ENCODE measurements around the gene ATP6V1F.

Gene ATP6V1F

DNA sequence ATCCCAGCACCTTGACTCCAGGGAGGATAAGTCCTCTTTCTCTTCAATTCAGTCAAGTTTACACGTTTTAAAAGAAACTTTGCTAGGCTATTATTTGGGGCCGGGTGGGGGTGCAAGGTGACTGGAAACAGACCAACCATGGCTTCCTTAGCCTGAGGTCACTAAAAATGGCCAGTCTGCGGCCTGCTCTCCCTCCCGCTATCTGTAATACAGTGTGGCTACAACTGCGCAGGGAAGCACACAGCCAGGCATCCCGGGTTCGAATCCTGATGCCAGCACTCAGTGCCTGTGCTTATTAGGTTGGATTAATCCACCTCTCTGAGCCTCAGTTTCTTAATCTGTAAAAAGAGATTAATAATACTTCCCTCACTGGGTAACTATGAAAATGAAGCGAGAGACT lies 19.5 kb downstream of the ATP6V1F start:
- no peak for DNase-seq (ENCODE audit: low read depth in 1 of 2, low spot score in 1 of 2)

DNA sequence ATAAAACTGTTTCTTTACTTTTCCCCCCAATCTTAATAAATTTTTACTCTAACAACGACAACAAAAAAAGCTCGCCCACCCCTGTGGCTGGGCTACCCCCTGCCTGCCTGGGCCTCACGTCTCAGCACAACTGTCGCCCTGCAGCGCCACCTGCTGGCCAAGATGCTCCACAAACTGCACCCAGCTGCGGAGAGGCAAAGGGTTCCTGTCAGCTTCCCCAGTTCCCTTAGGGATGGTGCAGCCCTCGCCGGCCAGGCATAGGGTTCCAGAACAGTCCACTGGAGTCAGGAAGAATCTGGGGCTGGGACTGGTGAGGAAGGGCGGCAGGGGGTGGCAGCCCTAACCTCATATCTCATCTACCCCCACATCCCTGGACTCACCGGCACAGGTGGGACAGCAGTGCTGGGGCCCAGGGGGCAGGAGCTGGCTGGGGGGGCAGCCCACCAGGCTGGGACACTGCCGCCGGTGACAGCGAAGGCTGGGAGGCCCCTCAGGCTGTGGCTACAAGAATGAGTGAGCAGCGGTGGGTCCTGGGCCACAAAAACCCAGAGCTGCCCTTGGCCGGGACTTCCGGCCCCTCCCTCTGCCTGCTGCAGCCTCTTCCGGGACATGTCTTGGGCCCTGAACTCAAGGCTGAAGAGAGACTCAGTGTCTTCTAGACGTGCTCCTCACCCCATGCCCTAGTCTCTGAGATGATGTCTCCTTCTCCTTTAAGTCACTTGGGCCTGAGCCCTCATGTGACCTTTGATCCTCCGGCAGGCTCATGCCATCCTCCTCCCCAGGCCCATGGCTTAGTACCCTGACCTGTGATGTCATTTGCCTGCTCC lies 21.2 kb downstream of the ATP6V1F start:
- DNase-seq (ENCODE audit: low read depth in 1 of 2, low spot score in 1 of 2) = peak; percentile 65 to 81

DNA sequence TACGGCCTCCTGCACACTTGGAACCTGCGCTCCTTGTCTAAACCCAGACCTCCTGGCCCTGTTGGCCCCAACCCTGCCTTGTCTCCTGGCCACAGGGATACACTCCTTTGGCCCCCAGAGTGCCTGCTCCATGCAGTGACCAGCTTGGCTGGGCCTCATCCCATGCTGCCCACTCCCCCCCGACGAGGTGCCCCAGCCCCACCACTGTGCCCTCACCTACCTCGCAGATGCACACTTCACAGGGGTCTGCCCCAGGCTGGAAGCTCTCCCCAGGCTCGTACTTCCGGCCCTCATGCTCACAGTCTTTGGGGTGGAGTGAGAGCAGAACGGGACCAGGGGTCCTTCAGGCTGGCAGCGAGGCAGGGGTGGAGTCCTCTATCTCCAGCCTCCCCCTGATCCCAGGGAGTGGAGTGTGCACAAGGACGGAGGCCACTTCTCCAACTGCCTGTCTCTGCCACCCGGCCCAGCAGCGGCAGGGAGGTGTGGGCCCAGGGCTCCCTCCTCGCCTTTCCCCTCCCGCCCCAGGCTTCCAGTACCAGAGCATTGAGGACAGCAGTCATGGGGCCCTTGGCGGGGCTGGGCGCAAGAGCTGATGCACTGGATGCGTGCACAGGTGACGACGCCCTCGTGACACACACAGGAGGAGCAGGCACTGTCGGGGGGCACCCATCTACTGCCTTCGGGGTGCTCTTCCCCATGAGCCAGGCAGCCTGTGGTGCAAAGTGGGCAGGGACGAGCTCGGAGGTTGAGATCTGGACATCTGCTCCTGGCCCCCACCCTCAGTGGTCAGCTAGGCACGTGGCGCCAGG lies 22.1 kb downstream of the ATP6V1F start:
- DNase-seq (ENCODE audit: low read depth in 1 of 2, low spot score in 1 of 2) = no peak

DNA sequence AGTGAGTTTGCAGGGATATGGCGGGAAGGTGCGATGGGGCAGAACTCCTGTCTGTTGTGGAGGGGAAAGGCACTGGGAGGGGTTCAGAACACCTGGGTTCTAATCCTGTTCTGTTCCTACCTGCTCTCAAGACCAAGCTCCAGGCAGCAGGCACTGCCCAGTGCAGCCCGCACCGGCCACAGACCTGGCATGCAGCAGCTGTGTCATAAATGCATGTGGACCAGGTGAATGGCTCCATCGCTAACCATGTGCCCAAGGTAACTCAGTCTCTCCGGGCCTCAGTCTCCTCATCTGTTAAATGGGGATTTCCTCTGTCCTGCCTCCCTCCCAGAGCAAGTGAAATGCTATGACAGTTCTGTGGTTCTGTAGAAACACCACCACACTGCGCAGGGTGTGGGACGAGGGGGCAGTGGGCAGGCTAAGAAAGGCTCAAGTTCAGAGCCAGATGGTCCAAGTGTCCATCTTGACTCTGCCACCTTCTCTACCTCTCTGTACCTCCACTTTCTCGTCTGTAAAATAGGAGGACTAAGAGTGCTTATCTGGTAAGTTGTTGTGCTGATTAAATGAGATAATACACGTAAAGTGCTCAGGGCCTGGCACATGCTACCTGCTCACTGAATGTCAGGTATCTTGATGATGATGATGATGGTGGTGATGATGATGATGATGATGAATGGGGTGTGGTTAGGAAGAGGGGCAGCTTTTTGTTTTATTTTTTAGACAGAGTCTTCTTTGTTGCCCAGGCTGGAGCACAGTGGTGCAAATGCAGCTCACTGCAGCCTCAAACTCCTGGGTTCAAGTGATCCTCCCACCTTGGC lies 22.9 kb downstream of the ATP6V1F start:
- DNase-seq (ENCODE audit: low read depth in 1 of 2, low spot score in 1 of 2) = no peak

DNA sequence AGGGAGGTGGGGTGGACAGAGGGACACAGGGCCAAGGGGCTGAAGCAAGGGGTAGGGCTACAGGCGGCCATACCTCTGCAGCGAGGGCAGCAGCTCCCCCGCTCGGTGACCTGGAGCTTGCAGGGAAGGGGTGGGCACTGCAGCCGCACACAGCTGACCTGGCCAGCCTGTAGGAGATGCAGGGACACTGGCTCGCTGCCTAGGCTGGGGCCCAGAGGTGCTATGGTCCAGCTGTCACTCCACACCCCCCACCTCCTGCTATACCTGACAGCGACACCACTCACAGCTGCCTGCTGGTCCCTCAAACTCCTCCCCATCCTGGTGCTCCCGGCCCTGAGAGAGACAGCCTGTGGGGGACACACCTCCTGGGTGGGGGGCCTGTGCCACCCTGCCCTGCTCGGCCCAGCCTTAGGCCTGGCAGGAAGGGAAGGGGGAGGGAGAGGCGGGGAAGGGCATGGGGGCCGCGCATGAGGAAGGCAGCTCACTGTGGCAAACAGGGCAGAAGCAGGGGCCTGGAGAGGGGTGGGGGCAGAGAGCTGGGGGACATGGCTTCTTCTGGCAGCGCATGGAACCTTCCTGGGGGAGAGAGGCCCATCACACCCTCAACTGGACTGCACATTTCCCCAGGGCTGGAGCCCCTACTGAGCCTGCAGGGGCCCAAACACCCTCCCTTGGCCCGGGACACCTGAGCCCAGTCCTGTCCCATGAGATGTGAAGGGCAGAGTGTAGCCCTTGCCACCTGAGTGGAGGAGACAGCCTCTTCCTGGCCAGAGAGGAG lies 23.9 kb downstream of the ATP6V1F start:
- no peak for DNase-seq (ENCODE audit: low read depth in 1 of 2, low spot score in 1 of 2)

DNA sequence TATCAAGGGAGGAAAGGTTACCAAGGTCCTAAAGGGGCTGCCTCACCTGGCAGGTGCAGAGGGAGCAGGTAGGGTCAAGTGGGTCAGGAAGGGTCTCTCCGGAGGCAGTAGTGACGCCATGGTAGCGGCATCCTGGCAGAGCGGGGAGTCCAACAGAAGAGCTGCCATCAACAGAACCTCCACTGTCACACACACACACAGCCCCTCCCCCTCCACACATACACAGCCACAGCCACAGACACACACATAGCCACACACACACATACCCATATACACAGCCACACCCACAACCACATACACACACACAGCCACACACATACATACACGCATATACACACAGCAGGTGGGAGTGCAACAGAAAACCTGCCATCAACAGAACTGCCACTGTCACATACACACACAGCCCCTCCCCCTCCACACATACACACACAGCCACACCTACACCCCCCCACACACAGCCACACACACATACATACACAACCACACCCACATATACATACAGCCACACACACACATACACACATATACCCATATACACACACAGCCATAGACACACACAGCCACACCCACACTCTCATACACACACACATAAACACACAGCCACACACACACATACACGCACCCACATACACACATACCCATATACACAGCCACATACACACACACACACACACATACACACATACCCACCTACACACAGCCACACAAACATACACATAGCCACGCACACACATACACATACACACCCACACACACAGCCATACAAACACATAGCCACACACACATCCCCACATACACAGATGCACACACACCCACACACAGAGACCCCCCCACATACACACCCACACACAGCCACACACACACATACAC lies 24.7 kb downstream of the ATP6V1F start:
- no peak for DNase-seq (ENCODE audit: low read depth in 1 of 2, low spot score in 1 of 2)

DNA sequence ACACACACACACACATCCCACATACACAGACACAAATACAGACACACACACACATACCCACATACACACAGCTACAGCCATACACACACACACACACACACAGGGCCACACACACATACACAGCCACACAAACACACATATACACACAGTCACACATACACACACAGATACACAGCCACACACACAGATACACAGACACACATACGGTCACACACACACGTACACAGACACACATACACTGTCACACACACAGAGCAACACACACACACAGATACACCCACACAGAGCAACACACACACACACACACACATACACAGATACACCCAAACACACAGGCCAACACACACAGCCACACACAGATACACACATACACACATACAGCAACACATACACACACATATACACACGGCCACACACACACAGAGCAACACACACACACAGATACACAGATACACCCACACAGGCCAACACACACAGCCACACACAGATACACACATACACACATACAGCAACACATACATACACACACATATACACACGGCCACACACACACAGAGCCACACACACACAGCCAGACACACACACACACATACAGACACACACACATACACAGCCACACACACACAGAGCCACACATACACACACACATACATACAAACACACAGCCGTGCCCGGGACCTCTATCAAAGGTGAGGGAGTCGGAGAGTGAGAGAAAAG lies 25.5 kb downstream of the ATP6V1F start:
- no peak for DNase-seq (ENCODE audit: low read depth in 1 of 2, low spot score in 1 of 2)

DNA sequence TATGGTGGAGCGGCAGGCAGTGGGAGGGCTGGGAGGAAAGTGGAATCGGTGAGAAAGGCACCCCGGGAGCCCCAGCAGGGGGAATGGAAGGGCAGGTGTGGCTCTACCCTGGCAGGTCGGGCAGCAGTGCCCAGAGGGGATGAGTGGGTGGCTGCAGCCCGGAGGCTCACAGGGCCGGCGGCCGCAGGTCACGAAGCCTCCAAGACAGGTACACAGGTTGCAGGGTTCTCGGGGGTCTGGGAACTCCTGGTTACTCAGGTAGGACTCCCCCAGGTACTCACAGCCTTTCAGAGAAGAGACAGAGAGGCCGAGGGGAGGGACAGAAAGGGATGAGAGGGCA lies 26.1 kb downstream of the ATP6V1F start:
- DNase-seq (ENCODE audit: low read depth in 1 of 2, low spot score in 1 of 2) = no peak

DNA sequence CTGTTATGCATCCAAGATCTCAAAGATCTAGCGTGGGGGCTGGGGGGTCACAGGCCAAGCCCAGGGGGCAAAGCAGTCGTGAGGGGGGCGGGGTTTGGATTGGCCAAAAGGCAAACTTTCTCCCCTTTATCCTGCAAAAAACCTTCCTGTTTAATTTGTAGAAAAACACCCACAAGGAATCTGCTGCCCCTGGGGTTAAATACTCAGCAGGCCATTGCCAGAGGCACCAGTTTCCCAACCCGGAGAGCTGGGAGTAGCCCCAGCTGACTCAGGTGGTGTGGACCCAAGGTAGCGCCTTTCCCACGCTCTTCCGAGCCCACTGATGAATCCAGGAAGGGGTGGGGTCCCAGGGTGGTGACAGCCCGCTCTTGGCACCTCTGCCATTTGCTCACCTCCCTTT lies 26.5 kb downstream of the ATP6V1F start:
- no peak for DNase-seq (ENCODE audit: low read depth in 1 of 2, low spot score in 1 of 2)

DNA sequence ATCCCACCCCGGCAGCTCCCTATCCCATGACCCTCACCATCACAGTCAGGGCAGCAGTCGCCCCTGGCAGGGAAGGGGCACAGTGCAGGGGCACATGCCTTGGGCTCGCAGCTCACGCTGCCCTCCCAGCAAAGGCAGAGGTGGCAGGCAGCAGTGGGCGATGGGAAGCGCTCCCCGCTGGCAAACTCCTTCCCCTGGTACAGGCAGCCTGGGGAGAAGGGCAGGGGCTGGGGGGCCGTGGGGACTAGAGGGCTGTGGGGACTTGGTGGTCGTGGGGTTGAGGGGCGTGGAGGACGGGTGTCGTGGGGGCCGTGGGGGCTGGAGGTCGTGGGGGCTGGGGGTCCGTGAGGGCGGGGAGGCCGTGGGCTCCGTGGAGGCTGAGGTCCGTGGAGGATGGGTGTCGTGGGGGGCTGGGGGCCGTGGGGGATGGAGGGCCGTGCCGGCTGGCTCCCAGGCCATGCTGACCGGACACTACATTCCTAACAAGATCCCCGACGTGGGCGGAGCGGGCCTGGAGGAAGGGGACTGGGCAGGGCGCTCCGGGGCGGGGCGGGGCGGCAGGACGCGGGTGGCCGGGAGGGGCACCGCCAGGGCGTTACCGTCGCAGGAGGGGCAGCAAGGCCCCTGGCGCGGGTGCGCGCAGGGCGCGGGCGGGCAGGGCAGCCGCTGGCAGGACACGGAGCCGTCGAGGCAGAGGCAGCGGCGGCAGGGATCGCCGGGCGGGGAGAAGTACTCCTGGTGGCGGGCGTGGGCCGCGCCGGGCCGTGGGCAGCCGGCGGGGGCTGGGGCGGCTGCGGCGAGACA lies 27.9 kb downstream of the ATP6V1F start:
- no peak for DNase-seq (ENCODE audit: low read depth in 1 of 2, low spot score in 1 of 2)

DNA sequence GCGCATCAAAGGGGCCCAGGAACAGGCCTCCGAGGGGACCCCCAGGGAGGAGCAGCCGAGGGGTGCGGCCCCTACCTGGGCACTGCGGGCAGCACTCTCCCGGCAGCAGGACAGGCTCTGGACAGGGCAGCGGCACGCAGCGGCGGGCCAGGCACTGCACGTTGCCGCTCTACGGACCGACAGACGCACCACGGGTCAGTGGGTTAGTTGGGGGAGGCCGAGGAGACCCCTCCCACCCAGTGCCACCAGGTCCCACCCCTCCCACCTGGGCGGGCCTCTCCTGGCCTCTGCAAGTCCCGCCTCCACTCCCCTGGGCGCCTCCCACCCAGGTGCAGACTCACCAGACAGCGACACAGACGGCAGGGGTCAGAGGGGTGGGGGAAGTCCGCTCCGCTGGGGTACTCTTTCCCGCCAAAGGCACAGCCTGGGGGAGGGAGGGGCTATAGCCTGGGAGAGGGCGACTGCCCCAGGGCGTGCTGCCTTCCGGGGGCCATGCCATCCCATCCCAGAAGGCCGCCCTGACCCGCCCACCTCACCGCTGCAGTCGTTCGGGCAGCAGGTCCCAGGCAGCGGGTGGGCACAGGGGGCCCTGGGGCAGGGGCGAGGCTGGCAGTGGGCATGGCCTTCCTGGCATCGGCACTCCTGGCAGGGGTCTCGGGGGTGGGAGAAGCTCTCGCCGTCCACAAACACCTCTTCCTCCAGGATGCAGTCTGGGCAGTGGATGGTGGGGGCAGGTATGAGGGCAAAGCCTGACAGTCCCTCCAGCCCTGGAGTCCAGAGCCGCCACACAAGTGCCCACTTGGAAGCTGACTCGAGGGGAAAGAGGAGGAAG lies 28.7 kb downstream of the ATP6V1F start:
- no peak for DNase-seq (ENCODE audit: low read depth in 1 of 2, low spot score in 1 of 2)

DNA sequence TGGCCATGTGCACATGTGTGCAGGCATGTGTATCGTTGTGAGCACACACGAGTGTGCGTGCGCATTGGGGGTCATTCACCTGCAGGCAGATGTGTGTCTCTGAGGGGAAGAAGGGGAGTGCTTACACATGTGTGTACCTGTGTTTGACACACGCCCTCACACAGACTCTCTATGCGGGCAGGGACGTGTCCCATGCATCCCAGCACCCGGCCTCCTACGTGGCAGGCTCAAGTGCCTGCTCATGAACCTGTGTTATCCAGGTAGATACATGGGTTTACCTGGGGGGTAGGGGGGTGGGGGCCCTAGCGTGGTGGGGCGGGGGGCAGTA lies 29.2 kb downstream of the ATP6V1F start:
- no peak for DNase-seq (ENCODE audit: low read depth in 1 of 2, low spot score in 1 of 2)

DNA sequence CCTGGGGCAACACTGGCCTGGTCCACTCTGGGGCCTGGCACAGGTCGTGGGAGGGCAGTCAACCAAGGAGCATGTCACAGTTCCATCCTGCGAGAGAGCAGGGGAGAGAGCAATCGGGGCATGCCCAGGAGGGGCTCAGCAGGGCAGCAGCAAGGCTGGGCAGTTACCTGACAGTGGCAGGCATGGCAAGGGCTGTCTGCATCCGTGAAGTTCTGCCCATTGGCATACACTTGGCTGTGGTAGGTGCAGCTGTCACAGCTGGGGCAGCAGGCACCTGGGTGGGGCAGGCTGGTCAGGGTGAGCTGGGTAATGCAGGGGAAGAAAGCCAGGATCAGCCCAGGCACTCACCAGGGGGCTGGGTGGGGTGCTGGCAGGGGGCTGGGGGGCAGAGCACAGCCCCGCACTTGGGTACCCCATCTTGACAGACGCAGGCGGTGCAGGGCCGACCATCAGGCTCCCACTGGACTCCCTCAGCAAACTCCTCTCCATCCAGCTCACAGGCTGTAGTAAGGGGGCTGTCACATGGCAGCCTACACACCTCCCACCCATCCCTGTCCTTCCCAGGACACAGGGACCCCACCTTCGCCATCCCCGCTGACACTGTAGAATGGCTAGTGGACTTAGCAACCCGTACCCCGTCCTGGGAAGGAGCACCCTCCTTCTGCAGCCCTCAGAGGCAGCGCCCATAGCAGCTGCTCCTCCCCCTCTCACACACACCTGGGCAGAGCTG lies 30.0 kb downstream of the ATP6V1F start:
- no peak for DNase-seq (ENCODE audit: low read depth in 1 of 2, low spot score in 1 of 2)

DNA sequence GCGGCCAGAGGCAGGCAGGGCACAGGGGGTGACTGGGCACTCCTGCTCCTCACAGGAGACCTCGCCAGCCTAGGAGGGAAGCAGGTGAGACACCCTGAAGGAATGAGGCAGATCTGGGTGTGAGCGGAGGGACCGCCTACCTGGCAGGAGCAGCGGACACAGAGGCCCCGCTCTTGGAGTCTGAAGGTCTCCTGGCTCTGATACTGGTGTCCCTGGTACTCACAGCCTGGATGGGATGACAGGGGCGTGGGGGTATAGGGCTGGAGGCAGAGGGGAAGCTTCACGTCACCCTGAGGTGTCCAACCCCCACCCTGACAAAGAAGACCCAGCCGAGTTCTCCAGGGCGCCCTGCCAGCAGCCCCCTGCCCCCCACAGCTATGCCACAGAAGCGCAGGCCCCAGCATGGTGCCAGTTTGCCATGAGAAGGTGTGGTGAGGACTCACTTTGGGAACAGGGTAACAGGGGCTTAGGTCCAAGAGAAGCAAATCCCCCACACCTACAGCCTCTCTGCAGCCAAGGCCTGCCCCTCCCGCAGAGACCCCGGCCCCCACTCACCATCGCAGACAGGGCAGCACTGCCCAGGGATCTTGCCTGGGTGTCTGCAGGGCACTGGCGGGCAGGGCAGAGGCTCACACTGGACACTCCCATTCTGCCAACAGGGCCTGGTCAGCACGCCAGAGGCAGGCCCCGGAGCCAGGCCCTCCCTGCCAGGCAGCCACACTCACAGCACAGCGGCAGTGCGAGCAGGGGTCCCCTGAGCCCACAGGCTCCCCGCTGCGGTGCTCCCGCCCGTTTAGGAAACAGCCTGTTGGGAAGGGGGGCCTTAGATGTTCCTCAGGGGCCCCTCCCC lies 30.8 kb downstream of the ATP6V1F start:
- DNase-seq (ENCODE audit: low read depth in 1 of 2, low spot score in 1 of 2) = no peak

DNA sequence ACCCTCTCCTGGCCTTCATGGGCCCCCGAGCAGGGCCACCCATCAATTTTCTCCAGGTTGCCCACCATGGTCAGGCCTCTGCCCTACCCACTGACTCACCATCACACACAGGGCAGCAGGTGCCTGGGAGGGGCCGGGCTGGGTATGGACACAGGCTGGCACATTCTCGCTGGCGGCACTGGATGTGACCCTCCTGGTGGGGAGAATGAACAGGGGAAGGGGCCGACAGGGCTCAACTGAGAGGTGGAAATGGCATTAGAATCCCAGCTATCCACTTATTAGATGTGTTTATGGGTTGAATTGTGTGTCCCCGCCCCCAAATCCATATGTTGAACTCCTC lies 31.4 kb downstream of the ATP6V1F start:
- no peak for DNase-seq (ENCODE audit: low read depth in 1 of 2, low spot score in 1 of 2)

DNA sequence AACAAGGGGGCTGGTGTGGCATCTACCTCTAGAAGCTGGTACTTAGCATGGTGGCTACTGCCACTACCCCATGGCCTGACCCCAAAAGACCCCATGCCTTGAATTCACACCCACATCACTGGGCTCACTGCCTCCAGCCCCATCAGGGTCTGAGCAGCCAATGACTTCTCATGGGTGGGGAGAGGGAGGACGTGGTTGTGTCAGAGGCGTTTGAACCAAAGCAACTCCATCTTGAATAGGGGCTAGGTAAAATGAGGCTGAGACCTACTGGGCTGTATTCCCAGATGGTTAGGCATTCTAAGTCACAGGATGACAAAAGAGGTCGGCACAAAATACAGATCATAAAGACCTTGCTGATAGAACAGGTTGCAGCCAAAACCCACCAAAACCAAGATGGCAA lies 32.7 kb downstream of the ATP6V1F start:
- DNase-seq (ENCODE audit: low read depth in 1 of 2, low spot score in 1 of 2) = no peak
